Naive B cell (primary cell): ENCODE data around the gene TMEM242. TPM values are rescaled to one million over a fixed set of nuclear protein-coding genes. Genes with fewer than 3 reads are reported as not detected.
A peak's percentile ranks its signal among the peaks of the same experiment; 100 is the strongest.

Experiments used
- ATAC-seq, 2 donors: fragments of 150-1000 bp; cut with Tn5 transposase; 2 replicates each; pipeline ENCODE4 v1.10.0; 2021; ENCODE audit warnings: low read depth in 2 of 2, mild to moderate bottlenecking in 2 of 2, moderate library complexity in 2 of 2
- DNase-seq: peaks from one replicate; pipeline ENCODE4 v3.0.0; 2022
- H3K27ac Mint-ChIP-seq, 6 donors: one replicate each; pipeline ENCODE4 v1.8.0; 2020 to 2022; ENCODE audit warnings: mild to moderate bottlenecking in 6 of 6, mixed read lengths in 6 of 6, moderate library complexity in 5 of 6, inconsistent platforms in 2 of 6
- H3K27me3 Mint-ChIP-seq, 3 donors: one replicate each; pipeline ENCODE4 v1.8.0; 2021 to 2022; ENCODE audit warnings: mixed read lengths in 3 of 3, mild to moderate bottlenecking in 1 of 3
- H3K36me3 Mint-ChIP-seq, 2 donors: one replicate each; pipeline ENCODE4 v1.8.0; 2020 to 2022; ENCODE audit warnings: mixed read lengths in 2 of 2, inconsistent platforms in 1 of 2, mild to moderate bottlenecking in 1 of 2
- H3K4me1 Mint-ChIP-seq, 3 donors: one replicate each; pipeline ENCODE4 v1.8.0; 2020 to 2022; ENCODE audit warnings: mixed read lengths in 3 of 3, inconsistent platforms in 1 of 3, mild to moderate bottlenecking in 1 of 3, moderate library complexity in 1 of 3
- H3K4me3 Mint-ChIP-seq, 8 donors: one replicate each; pipeline ENCODE4 v1.8.0; 2020 to 2022; ENCODE audit warnings: mild to moderate bottlenecking in 8 of 8, mixed read lengths in 8 of 8, moderate library complexity in 8 of 8, inconsistent platforms in 2 of 8
- H3K9me3 Mint-ChIP-seq, 7 donors: one replicate each; pipeline ENCODE4 v1.8.0; 2020 to 2022; ENCODE audit warnings: mixed read lengths in 7 of 7, mild to moderate bottlenecking in 5 of 7, inconsistent platforms in 2 of 7, moderate library complexity in 1 of 7
- polyA plus RNA-seq, 6 donors: library from polyadenylated mRNA; unstranded; fragments of 300-500 nt; fragmentation: Illumina TruSeq; gene quantifications; one replicate each; pipeline ENCODE4 v1.2.3, GENCODE V29; 2021; ENCODE audit warnings: low read depth in 6 of 6

Gene TMEM242
- polyA plus RNA-seq, 6 donors from 2014 or later: 9.3 to 18.6 (median 11.2) TPM

DNA sequence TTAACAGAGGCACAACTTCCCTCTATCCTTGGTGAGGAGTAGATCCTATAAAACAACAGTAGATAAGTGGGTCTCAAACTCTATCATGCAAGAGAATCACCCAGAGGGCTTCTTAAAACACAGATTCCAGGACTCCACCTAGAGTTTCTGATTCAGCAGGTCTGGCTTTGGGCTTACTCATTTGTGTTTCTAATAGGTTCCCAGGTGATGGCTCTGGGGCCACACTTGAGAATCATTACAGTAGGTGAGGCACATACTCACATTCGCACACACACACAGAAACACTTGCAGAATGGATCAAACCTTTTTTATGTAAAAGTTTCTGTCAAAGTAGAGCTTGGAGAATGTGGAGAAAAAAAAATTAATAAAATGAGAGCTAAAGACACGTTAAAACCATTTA, 52.4 kb downstream of the TMEM242 start:
- Mint-ChIP-seq H3K4me1 (peaks cover 7 to 14% (median 11%) of the 10 kb centered on the region in 3 donors), H3K9me3 (peaks cover 0 to 10% (median 0%) of the 10 kb centered on the region in 7 donors), H3K4me3 (peak overlapping the region in 1 of 8 donors; percentile 64), H3K27me3 (peaks cover 0 to 3% (median 0%) of the 10 kb centered on the region in 3 donors), H3K27ac (peak overlapping the region in 1 of 6 donors; percentile 3), H3K36me3 (no peaks in the 10 kb centered on the region)
- DNase-seq: no peak
- ATAC-seq: no peak

DNA sequence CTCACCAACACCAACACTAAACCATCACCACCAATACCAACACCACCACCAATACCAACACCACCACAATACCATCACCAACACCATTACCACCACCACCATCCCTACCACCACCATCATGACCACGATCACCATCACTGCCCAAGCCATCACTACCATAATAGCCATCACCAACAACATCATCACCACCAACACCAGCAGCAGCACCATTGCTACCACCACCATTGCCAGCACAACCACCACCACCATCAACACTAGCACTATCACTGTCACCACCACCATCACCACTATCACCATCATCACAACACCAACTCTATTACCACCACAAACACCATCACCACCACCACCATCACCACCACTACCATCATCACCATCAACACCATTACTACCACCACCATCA, 53.0 kb downstream of the TMEM242 start:
- no peak for ATAC-seq
- Mint-ChIP-seq H3K36me3 (no peaks in the 10 kb centered on the region), H3K9me3 (peaks cover 0 to 10% (median 0%) of the 10 kb centered on the region in 7 donors), H3K27ac (peak overlapping the region in 2 of 6 donors; percentile 3 to 26), H3K4me3 (no peak overlapping the region), H3K27me3 (peaks cover 0 to 9% (median 0%) of the 10 kb centered on the region in 3 donors), H3K4me1 (peaks cover 7 to 17% (median 11%) of the 10 kb centered on the region in 3 donors)
- DNase-seq: no peak

DNA sequence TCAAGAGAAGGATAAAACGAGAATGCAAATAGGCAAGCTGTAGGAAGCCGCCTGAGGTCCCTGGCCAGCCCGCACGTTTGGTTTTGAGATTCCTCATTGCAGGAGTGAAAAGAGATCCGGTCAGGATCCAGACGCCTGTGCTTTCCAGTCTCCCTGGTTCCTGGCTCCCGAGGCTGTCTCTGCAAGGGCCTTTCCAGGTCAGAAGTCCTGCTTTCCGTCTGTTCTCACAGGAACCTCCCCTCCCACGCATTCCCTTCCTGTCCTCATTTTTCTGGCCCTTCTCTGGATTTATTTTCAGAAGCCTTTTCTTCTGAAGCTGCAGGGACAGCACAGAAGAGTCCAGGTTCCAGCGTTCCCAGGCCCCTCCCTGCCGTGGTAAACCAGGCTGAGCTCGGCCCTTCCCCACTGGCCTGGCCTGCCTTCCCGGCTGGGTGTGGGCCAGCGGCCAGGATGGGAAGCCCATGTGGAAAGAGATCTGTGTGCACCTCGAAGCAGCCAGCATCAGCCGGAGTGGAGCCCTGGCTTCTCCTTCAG, 54.0 kb downstream of the TMEM242 start:
- Mint-ChIP-seq H3K27me3 (peaks cover 0 to 9% (median 0%) of the 10 kb centered on the region in 3 donors), H3K9me3 (peaks cover 0 to 10% (median 0%) of the 10 kb centered on the region in 7 donors), H3K36me3 (no peaks in the 10 kb centered on the region), H3K4me1 (peaks cover 4 to 15% (median 11%) of the 10 kb centered on the region in 3 donors), H3K4me3 (no peak overlapping the region), H3K27ac (no peak overlapping the region)
- DNase-seq: no peak
- no peak for ATAC-seq

DNA sequence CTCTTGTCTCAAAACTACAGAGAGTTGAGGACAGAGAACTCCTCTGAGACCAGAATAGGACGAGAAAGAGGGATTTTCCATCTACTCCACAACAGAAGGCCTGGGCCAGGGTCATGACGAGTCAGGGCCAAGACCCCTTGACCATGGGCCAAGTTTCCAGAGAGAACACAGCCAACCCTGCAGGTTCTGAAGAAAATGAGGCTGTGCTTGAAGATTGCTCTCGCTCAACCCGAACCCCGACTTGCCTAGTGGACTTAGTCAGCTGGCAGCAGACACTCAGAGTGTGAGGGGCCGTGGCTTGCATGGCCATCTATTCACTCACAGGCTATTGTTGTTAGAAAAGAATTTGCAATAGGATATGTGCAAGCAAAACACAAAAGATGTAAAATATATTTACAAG, 54.5 kb downstream of the TMEM242 start:
- H3K36me3 Mint-ChIP-seq: no peaks in the 10 kb centered on the region
- peaks cover 0 to 10% (median 9%) of the 10 kb centered on the region in 3 donors for H3K4me1 Mint-ChIP-seq
- peaks cover 0 to 10% (median 0%) of the 10 kb centered on the region in 7 donors for H3K9me3 Mint-ChIP-seq
- peak overlapping the region in 1 of 6 donors; percentile 54 for H3K27ac Mint-ChIP-seq
- ATAC-seq (no peak), DNase-seq (no peak)
- peaks cover 0 to 9% (median 0%) of the 10 kb centered on the region in 3 donors for H3K27me3 Mint-ChIP-seq
- H3K4me3 Mint-ChIP-seq: no peak overlapping the region

DNA sequence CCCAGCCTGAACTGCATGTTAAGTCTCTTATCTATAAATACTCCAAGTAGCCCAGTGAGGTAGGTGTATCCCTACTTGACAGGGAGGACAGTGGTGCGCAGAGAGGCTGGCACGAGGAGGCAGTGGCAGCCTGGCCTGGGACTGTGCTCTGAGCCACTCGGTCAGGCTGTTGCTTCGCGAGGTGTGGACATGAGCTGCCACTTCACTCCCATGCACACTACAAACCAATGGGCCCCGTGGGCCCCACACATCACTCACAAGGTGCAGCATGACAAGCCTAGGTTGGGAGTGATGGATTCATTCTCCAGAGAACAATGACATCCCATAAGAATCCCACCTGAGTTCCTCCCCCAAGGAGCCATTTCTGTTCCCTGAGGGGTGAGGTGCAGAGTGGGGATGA, 54.9 kb downstream of the TMEM242 start:
- Mint-ChIP-seq H3K4me1 (peaks cover 0 to 9% (median 6%) of the 10 kb centered on the region in 3 donors), H3K9me3 (peaks cover 0 to 10% (median 0%) of the 10 kb centered on the region in 7 donors), H3K4me3 (no peak overlapping the region), H3K36me3 (no peaks in the 10 kb centered on the region), H3K27ac (no peak overlapping the region), H3K27me3 (peaks cover 0 to 9% (median 0%) of the 10 kb centered on the region in 3 donors)
- DNase-seq (no peak), ATAC-seq (no peak)

DNA sequence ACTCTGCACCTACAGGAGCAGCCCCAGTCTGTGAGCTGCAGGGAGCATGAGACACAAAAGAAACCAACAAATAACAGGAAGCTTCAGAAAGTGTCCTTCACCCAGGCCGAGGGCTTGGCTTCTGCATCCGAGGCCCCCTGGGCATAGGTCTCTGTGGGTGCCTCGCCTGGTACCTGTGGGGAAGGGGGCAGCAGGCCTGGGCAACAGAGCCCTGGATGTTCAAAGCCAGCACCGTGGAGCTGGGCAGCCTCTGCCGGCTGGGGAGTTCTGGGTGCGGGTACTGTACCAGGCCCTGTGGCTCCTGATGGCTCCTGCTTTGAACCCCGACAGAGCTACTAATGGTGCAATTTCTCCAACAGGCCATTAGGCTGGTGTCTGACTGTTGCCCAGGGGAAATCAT, 55.7 kb downstream of the TMEM242 start:
- Mint-ChIP-seq H3K27ac (no peak overlapping the region), H3K36me3 (no peaks in the 10 kb centered on the region), H3K4me1 (peaks cover 0 to 9% (median 0%) of the 10 kb centered on the region in 3 donors), H3K9me3 (peaks cover 0 to 10% (median 0%) of the 10 kb centered on the region in 7 donors), H3K27me3 (peaks cover 0 to 9% (median 0%) of the 10 kb centered on the region in 3 donors), H3K4me3 (no peak overlapping the region)
- ATAC-seq (no peak), DNase-seq (no peak)

DNA sequence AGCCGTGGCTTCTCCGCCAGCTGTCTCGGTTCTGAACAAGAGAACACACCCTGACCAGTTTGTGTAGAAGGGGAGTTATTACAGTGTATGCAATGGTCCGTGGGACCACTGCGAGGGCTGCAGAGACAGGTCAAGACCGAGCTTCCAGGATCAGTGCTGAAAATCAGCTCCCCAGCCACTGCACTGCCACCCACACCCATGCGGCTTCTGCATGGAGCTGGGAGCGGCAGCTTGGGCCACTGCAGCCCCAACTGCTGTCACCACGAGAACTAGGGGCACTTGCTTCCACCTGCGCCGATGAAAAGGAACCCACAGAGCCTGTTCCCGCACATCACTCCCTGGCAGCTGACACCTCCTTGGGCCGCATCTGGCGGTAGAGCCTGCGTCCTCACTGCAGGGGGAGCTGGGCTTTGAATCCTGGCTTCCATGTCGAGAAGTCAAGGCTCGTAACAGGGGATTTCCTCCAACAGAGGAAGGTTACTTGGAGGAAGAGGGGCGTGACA, 56.2 kb downstream of the TMEM242 start:
- peaks cover 0 to 10% (median 0%) of the 10 kb centered on the region in 7 donors for H3K9me3 Mint-ChIP-seq
- no peaks in the 10 kb centered on the region for H3K36me3 Mint-ChIP-seq
- peaks cover 0 to 9% (median 0%) of the 10 kb centered on the region in 3 donors for H3K27me3 Mint-ChIP-seq
- H3K27ac Mint-ChIP-seq: no peak overlapping the region
- H3K4me3 Mint-ChIP-seq: no peak overlapping the region
- DNase-seq (no peak), ATAC-seq (no peak)
- peaks cover 0 to 9% (median 0%) of the 10 kb centered on the region in 3 donors for H3K4me1 Mint-ChIP-seq

DNA sequence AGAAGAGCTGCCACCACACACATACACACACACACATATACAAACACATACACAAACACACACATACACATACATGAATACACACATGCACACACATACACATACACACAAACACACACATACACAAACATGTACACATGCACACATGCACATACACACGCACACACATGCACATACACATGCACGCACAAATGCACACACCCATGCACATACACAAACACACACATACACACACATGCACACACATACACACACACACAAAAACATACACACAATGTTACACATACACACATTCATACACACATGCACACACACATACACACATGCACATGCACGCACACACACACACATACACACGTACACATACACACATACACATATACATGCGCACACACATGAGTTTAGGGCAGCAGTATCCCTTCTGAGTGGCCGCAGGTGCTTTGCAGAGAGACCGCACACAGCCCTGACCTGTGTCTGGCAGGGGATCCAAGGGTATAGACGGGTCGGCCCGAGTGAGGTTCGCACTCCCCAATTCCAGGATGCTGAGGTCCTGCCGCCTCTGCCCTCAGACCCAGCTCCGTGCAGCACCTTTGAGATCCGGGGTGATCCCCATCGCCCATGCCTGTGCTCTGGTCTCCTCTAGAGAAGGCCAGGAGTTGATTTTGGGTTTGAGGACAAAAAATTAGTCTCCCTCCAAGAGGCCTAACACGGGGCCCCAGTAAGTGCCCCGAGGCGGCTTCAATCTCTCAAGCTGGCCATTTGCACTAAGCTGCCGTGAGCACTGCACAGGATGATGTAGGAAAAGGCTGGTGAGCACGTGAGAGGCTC, 56.8 kb downstream of the TMEM242 start:
- no peak overlapping the region for H3K4me3 Mint-ChIP-seq
- peaks cover 0 to 9% (median 0%) of the 10 kb centered on the region in 3 donors for H3K27me3 Mint-ChIP-seq
- DNase-seq (no peak), ATAC-seq (no peak)
- peaks cover 0 to 9% (median 0%) of the 10 kb centered on the region in 3 donors for H3K4me1 Mint-ChIP-seq
- no peak overlapping the region for H3K27ac Mint-ChIP-seq
- H3K36me3 Mint-ChIP-seq: no peaks in the 10 kb centered on the region
- H3K9me3 Mint-ChIP-seq: peaks cover 0 to 10% (median 0%) of the 10 kb centered on the region in 7 donors

DNA sequence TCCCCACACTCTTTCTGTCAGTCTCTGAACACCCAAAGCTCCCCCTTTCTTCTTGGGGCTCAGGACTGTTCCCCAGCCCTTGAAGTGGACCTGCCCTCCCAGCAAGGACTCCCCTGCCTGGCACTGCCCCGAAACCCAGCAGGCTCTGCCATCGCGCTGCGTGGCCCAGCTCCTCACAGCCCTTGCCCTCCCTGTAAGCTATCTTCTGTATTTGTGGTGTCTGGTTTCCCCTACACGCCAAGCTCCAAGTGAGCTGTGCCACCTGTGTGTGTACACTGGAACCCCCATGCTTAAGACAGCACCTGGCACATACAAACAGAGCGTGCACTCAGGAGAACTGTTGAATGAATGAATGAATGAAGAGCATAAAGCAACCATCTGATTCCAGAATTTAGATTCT, 57.7 kb downstream of the TMEM242 start:
- peaks cover 0 to 9% (median 0%) of the 10 kb centered on the region in 3 donors for H3K27me3 Mint-ChIP-seq
- DNase-seq: no peak
- ATAC-seq: no peak
- H3K36me3 Mint-ChIP-seq: no peaks in the 10 kb centered on the region
- no peak overlapping the region for H3K27ac Mint-ChIP-seq
- no peak overlapping the region for H3K4me3 Mint-ChIP-seq
- peaks cover 0 to 9% (median 0%) of the 10 kb centered on the region in 3 donors for H3K4me1 Mint-ChIP-seq
- peaks cover 0 to 9% (median 0%) of the 10 kb centered on the region in 7 donors for H3K9me3 Mint-ChIP-seq

DNA sequence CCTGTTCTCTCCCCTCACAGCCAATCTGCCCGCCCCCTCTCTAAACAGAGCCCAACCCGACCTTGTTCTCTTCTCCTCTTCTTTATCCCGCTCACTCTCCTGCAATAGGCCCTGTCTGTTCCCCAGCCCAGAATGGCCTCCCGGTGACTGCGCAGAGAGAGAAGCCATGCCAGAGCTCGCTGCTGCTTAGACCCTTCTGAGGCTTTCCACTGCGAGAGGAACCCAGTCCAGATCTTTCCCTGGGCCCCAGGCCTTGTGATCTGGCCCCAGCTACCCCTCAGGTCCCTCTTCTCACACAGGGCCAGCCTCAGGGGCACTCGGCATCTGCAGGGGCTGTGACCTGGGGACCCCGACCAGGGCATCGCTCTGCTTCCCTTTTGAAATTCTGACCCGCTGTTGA, 58.1 kb downstream of the TMEM242 start:
- Mint-ChIP-seq H3K4me3 (no peak overlapping the region), H3K27ac (no peak overlapping the region), H3K27me3 (peaks cover 0 to 9% (median 0%) of the 10 kb centered on the region in 3 donors), H3K36me3 (no peaks in the 10 kb centered on the region), H3K4me1 (peaks cover 0 to 7% (median 0%) of the 10 kb centered on the region in 3 donors), H3K9me3 (peaks cover 0 to 4% (median 0%) of the 10 kb centered on the region in 7 donors)
- DNase-seq (no peak), ATAC-seq (no peak)

DNA sequence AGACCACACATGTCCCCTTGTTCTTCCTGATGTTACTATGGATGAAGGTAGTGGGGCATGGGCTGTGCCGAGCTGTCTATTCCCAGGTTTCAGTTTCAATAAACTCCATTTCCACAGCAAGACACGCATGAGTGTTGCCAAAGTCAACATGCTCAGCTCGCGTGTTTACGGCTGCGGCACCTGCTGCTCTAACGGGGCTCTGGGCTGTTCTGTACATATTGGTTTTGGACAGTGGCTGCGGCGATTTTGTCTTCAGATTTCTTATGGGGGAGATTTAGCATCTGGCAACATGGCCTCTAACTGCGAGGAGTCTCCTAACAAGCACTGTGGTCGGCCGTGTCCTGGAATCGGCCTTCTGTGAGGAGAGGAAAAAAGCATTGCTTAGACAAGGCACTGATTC, 58.6 kb downstream of the TMEM242 start:
- Mint-ChIP-seq H3K36me3 (no peaks in the 10 kb centered on the region), H3K27me3 (peaks cover 0 to 13% (median 0%) of the 10 kb centered on the region in 3 donors), H3K27ac (no peak overlapping the region), H3K4me3 (no peak overlapping the region), H3K4me1 (peaks cover 0 to 3% (median 0%) of the 10 kb centered on the region in 3 donors), H3K9me3 (peaks cover 0 to 2% (median 0%) of the 10 kb centered on the region in 7 donors)
- DNase-seq (no peak), ATAC-seq (no peak)

DNA sequence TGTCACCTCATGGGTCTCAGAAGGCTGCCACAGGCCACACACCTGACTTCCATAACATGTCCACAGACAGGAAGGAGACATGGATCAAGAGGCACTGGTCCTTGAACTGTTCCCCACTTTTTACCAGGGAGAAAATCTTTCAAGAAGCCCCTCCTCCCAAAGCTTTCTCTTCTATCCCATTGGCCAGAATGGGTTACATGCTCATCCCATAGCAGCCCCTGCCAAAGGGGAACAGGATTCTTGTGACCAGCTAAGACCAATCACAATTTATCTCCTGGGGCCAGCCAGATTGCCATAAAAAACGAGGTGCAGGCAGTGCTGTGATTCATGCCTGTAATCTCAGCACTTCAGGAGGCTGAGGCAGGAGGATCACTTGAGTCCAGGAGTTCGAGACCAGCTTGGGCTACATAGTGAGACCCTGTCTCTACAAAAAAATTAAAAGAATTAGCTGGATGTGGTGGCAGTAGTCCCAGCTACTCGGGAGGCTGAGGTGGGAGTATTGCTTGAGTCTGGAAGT, 59.4 kb downstream of the TMEM242 start:
- ATAC-seq: no peak
- no peaks in the 10 kb centered on the region for H3K36me3 Mint-ChIP-seq
- DNase-seq: no peak

DNA sequence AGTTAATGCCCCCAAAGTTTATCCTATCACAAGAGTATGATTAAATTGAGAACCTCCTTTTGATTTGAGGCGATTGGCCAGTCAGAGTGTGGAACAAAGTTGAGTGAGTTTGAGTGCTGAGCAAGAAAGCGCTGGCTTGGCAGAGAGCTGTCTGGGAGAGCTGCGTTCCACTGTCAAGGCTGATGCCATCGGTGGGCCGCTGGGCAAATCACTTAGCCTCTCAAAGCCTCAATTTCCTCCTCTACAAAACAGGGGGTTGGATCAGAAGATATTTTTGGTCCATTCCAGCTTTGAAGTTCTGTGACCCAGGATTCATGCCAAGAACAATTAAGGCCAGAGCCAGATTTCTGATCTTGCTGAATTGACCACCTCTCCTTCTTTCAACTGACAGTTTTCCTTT, 60.2 kb downstream of the TMEM242 start:
- H3K9me3 Mint-ChIP-seq: peaks cover 0 to 2% (median 0%) of the 10 kb centered on the region in 7 donors
- H3K4me3 Mint-ChIP-seq: no peak overlapping the region
- no peaks in the 10 kb centered on the region for H3K36me3 Mint-ChIP-seq
- DNase-seq (no peak), ATAC-seq (no peak)
- no peak overlapping the region for H3K27ac Mint-ChIP-seq
- peaks cover under 1 to 21% (median 2%) of the 10 kb centered on the region in 3 donors for H3K27me3 Mint-ChIP-seq
- H3K4me1 Mint-ChIP-seq: peaks cover 0 to 3% (median 0%) of the 10 kb centered on the region in 3 donors

More for the DNA sequence above, 59.4 kb downstream of the TMEM242 start:
- Mint-ChIP-seq H3K4me3 (no peak overlapping the region), H3K9me3 (peaks cover 0 to 2% (median 0%) of the 10 kb centered on the region in 7 donors), H3K27me3 (peaks cover 0 to 19% (median 0%) of the 10 kb centered on the region in 3 donors), H3K27ac (no peak overlapping the region), H3K4me1 (peaks cover 0 to 3% (median 0%) of the 10 kb centered on the region in 3 donors)
